Type B pancreatic cell (in vitro differentiated cells): ENCODE measurements around the gene VENTX. TPM values are rescaled to one million over a fixed set of nuclear protein-coding genes. Genes with fewer than 3 reads are reported as not detected.

Source experiments
- DNase-seq: peaks from one replicate; pipeline ENCODE4 v3.0.0; 2021; ENCODE audit warnings: mixed read lengths; ENCODE audit not compliant: unreplicated experiment; ENCODE audit errors: extremely low spot score
- H3K27ac Mint-ChIP-seq: 2 replicates; pipeline ENCODE4 v1.8.0; 2021; ENCODE audit warnings: mild to moderate bottlenecking, mixed read lengths
- H3K27me3 Mint-ChIP-seq: 2 replicates; pipeline ENCODE4 v1.8.0; 2021; ENCODE audit warnings: mixed read lengths
- H3K36me3 Mint-ChIP-seq: 2 replicates; pipeline ENCODE4 v1.8.0; 2021; ENCODE audit warnings: mixed read lengths
- H3K4me1 Mint-ChIP-seq: one replicate; pipeline ENCODE4 v1.8.0; 2021; ENCODE audit warnings: mixed read lengths; ENCODE audit not compliant: unreplicated experiment
- H3K4me3 Mint-ChIP-seq: 2 replicates; pipeline ENCODE4 v1.8.0; 2021; ENCODE audit warnings: mild to moderate bottlenecking, mixed read lengths
- H3K9me3 Mint-ChIP-seq: 2 replicates; pipeline ENCODE4 v1.8.0; 2021; ENCODE audit warnings: mixed read lengths
- microRNA-seq: library from miRNA; unstranded; fragments of <30 nt; microRNA quantifications from one replicate; pipeline ENCODE4, GENCODE V29; 2020
- total RNA-seq: library from RNA; stranded (reverse); gene quantifications from 2 replicates; pipeline ENCODE4 v1.2.1, GENCODE V29; 2021; ENCODE audit warnings: low replicate concordance
- TF ChIP-seq, protein P1 (sequence below): fragments of 200-600 bp; sonication (generic); conservative IDR thresholded peaks from 2 replicates; pipeline ENCODE4 v1.5.0; 2021; ENCODE audit warnings: antibody characterized with exemption, mild to moderate bottlenecking

VENTX gene
- total RNA-seq, 1 donor from 2014 or later, result not detected

DNA sequence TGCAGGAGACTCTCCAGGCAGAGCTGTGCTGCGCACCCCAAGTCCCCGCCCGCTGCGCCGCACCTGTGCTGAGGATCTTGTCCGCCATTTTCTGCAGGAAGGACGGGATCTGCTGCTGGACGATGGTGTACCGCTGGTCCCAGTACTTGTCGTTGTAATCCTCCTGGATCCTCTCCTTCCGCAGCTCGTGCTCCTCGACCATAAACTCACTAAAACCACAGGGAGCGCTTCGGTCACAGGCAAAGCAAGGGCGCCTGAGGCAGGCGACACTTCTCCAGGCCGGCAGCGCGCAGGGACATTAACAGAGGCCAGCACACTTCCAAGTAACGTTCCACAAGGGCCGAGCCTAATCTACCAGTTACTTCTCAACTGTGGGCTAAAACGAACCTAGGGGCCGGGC lies 52.1 kb downstream of the VENTX start:
- H3K27ac Mint-ChIP-seq, result no peak overlapping the region
- H3K4me3 Mint-ChIP-seq, result no peak overlapping the region
- no peaks in the 10 kb centered on the region for H3K9me3 Mint-ChIP-seq
- peaks cover 26% of the 10 kb centered on the region for H3K36me3 Mint-ChIP-seq
- H3K27me3 Mint-ChIP-seq, result no peaks in the 10 kb centered on the region
- TF ChIP-seq, protein P1, sequence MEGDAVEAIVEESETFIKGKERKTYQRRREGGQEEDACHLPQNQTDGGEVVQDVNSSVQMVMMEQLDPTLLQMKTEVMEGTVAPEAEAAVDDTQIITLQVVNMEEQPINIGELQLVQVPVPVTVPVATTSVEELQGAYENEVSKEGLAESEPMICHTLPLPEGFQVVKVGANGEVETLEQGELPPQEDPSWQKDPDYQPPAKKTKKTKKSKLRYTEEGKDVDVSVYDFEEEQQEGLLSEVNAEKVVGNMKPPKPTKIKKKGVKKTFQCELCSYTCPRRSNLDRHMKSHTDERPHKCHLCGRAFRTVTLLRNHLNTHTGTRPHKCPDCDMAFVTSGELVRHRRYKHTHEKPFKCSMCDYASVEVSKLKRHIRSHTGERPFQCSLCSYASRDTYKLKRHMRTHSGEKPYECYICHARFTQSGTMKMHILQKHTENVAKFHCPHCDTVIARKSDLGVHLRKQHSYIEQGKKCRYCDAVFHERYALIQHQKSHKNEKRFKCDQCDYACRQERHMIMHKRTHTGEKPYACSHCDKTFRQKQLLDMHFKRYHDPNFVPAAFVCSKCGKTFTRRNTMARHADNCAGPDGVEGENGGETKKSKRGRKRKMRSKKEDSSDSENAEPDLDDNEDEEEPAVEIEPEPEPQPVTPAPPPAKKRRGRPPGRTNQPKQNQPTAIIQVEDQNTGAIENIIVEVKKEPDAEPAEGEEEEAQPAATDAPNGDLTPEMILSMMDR, result no peak
- DNase-seq, result no peak
- H3K4me1 Mint-ChIP-seq, result no peaks in the 10 kb centered on the region

Small RNA genes lying within 50 kb of the gene (microRNA-seq; reads per million reads assigned to microRNA genes)
- not detected for gene MIR202

Other genes starting within 250 kb of the VENTX start
- 0.99 and 1.6 TPM in 2 replicates for gene ADGRA1, start 149.9 kb upstream of the VENTX start, total RNA-seq
- 2.7 and 6.4 TPM in 2 replicates for gene KNDC1, start 77.6 kb upstream of the VENTX start, total RNA-seq
- not detected in 2 replicates for gene UTF1, start 7.6 kb upstream of the VENTX start, total RNA-seq
- gene ADAM8, start 39.0 kb downstream of the VENTX start, total RNA-seq, result 6.2 and 7.1 TPM in 2 replicates
- 57.9 and 58.6 TPM in 2 replicates for gene TUBGCP2, start 71.0 kb downstream of the VENTX start, total RNA-seq
- gene ZNF511, start 71.1 kb downstream of the VENTX start, total RNA-seq, result 39.7 and 51.9 TPM in 2 replicates
- gene CALY, start 99.0 kb downstream of the VENTX start, total RNA-seq, result 3.6 and 8.5 TPM in 2 replicates
- gene PRAP1, start 109.5 kb downstream of the VENTX start, total RNA-seq, result 1.3 and 2.8 TPM in 2 replicates
- gene FUOM, start 120.2 kb downstream of the VENTX start, total RNA-seq, result 20.4 and 21.7 TPM in 2 replicates
- 106 and 127 TPM in 2 replicates for gene ECHS1, start 135.5 kb downstream of the VENTX start, total RNA-seq
- gene PAOX, start 141.4 kb downstream of the VENTX start, total RNA-seq, result 6.9 and 8.2 TPM in 2 replicates
- gene MTG1, start 156.3 kb downstream of the VENTX start, total RNA-seq, result 79.1 and 89.6 TPM in 2 replicates
- 0.21 and 0.56 TPM in 2 replicates for gene SPRN, start 186.8 kb downstream of the VENTX start, total RNA-seq
- 1.2 and 1.4 TPM in 2 replicates for gene SCART1, start 216.1 kb downstream of the VENTX start, total RNA-seq